KOPT-K1 (cell line): ENCODE measurements around the gene FOXC2.
A peak's percentile ranks its signal among the peaks of the same experiment; 100 is the strongest.

Experiments used
- H3K27ac ChIP-seq: fragments of 200-600 bp; sonication (generic); 2 replicates; pipeline ENCODE4 v1.5.1; 2016; ENCODE audit warnings: antibody characterized with exemption, mild to moderate bottlenecking, low read depth, low read length; ENCODE audit not compliant: poor library complexity, severe bottlenecking
- H3K36me3 ChIP-seq: fragments of 200-600 bp; sonication (generic); 2 replicates; pipeline ENCODE4 v1.5.1; 2017; ENCODE audit warnings: antibody characterized with exemption, mild to moderate bottlenecking, low read length, moderate library complexity; ENCODE audit not compliant: insufficient read depth
- H3K9me3 ChIP-seq: fragments of 200-600 bp; sonication (generic); 2 replicates; pipeline ENCODE4 v1.5.1; 2017; ENCODE audit warnings: antibody characterized with exemption, low read length, mild to moderate bottlenecking; ENCODE audit not compliant: insufficient read depth, poor library complexity, severe bottlenecking

The FOXC2 gene

DNA sequence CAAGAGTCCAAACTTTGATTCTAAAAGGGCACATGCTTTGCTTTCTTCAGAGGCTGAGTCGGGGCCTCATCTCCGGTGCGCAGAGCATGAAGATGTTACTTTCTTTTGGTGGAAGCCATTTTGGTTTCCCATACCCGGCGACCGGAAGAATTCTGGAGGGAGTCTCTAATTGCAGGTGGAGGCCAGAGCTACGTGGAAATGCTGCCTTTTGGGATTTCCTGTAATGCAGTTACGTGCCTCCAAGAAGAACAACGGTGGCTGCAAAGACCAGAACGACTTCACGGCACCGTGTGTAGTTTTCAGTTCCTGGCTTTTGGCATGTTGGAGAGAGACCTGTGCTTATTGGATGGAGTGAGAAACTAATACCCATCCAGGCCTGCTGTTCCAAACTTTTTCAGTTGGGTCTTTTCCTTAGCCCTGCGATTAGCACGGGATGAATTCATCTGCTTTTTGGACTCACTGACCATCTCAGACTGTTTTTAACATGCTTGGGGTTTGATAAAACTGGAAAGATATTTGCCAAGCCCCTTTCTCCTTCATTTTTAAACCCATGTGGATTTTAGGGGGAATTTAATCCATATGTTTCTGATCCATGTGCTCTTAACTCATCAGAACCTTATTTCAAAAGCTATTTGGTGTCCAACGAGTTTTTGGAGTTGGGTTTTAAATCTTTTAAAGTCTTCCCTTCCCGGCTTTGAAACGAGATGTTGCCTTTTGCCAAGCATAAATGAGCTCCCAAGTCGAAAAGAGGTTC lies 30.7 kb downstream of the FOXC2 start:
- Histone ChIP-seq H3K9me3 (no peaks in the 10 kb centered on the region), H3K27ac (no peak overlapping the region)

GRCh38 chr16:86597880-86598606 lies 31.4 kb downstream of the FOXC2 start:
- no peaks in the 10 kb centered on the region for H3K9me3 ChIP-seq
- no peak overlapping the region for H3K27ac ChIP-seq
- no peaks in the 10 kb centered on the region for H3K36me3 ChIP-seq

More for the DNA sequence above, 30.7 kb downstream of the FOXC2 start:
- H3K36me3 ChIP-seq, result no peaks in the 10 kb centered on the region

DNA sequence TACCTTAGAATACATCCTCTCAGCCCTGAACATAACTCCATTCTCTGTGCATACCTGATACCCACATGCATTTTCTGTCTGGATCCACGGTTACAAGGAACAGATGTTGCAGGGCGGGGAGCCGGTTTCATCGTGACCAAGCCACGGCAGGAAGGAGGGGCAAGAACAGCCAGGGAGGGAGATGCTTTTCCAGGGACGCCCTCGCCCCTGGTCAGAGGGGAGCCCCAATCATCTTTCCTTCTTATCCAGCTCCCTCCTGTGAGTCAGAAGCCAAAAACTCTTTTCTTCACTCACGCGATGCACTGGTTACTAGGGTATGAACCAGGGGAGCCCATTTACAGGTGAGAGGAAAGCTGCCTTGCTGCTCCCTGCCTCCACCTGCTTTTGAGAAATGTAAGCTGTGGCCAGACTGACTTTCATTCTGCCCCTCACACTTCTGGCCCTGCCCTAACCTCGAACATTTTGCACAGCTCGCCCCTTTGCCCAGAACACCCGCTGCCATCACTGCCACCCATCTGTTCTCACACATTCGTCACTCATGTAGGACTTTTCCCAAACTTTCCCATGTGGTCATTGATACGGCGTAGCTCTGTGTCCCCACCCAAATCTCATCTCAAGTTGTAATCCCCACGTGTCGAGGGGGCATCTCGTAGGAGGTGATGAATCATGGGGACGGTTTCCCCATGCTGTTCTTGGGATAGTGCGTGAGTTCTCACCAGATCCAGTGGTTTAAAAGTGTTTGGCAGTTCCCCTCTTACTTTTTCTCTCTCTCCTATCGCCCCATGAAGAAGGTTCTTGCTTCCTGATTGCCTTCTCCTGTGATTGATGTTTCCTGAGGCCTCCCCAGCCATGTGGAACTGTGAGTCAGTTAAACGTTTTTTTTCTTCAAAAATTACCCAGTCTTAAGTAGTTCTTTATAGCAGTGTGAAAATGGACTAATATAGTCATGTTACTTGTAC lies 32.3 kb downstream of the FOXC2 start:
- no peak overlapping the region for H3K27ac ChIP-seq

GRCh38 chr16:86601356-86601755 lies 34.7 kb downstream of the FOXC2 start:
- Histone ChIP-seq H3K9me3 (no peaks in the 10 kb centered on the region), H3K36me3 (no peaks in the 10 kb centered on the region), H3K27ac (no peak overlapping the region)

More for the DNA sequence above, 32.3 kb downstream of the FOXC2 start:
- H3K36me3 ChIP-seq, result no peaks in the 10 kb centered on the region
- H3K9me3 ChIP-seq, result no peaks in the 10 kb centered on the region

GRCh38 chr16:86602521-86602920 lies 35.9 kb downstream of the FOXC2 start:
- H3K36me3 ChIP-seq, result no peaks in the 10 kb centered on the region
- H3K27ac ChIP-seq, result no peak overlapping the region
- no peaks in the 10 kb centered on the region for H3K9me3 ChIP-seq

DNA sequence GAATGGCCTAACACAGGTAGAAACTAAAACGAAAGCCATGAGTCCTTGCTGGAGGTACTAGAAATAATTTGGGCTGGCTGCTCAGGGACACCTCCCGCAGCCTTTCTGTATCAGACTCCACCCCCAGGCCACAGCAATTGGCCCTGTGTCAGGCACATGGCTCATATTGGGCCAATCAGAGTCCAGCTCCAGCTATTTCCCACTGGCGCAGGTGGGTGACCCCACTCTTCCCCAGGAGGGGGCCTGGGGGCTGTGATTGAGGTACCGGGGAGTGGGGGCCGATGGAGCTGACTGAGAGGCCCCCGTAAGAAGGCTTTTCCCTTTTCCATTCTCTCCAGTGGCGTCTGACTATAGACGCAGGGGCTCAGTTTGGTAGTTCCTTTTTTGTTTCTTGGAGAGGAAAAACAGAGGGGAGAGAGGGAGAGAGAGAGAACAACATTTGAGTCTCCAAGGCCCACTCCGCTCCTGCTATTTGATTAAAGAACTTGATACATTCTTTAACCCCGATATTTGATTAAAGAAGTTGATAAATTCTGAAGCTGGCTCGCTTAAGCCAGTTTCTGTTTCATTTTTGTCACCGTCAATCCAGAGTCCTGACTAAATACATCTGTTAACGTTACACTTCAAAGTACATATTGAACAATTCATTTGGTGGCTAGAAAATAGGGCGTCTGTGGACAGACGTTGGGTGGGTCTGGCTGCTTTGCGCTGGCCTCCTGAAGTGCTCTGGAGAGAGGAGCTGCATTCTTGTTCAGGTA lies 38.0 kb downstream of the FOXC2 start:
- Histone ChIP-seq H3K27ac (peak overlapping the region; percentile 38), H3K9me3 (no peaks in the 10 kb centered on the region), H3K36me3 (no peaks in the 10 kb centered on the region)

- H3K9me3 ChIP-seq, result no peaks in the 10 kb centered on the region
- no peak overlapping the region for H3K27ac ChIP-seq
- no peaks in the 10 kb centered on the region for H3K36me3 ChIP-seq
These were observed 39.3 kb downstream of the FOXC2 start for GRCh38 chr16:86605950-86606349.

DNA sequence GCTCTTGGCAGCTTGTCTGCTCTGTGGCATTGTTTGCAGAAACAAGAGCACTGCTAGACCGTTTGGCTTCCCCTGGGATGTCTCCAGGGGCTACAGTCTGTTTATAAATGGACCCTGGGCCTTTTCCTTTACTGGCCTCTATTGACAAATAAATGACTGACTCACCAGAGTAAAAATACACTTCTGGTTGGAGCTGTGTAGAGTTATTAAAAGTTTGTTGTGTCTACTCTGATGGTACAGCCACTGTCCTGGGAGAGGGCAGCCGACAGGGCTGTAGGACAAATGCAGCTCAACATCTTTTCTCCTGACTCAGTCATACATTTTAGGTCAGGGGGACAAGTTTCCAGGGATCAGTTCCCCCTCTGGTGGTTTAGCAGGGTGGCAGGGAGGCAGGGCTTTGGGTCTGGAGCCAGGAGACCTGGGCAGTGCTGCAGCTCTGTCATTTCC lies 41.7 kb downstream of the FOXC2 start:
- H3K36me3 ChIP-seq, result no peaks in the 10 kb centered on the region
- no peaks in the 10 kb centered on the region for H3K9me3 ChIP-seq
- H3K27ac ChIP-seq, result no peak overlapping the region

DNA sequence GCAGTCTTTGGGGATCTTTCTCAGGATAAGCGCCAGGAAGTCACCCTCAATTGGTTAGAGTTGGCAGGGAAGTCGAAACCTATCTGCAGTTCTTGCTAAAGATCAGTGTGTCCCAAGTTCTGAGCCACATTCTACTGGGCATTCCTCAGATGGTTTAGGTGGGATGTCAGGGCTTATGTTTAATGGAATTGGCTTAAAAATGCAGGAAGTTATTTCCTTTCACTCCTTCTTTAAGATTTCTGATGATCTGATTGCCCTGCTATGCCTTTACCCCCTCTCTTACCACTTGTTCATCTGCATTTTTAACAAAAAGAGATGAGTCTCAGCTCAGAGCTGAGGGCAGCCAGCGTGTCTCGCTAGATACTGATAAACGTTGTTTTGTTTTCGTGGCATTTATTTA lies 42.5 kb downstream of the FOXC2 start:
- no peaks in the 10 kb centered on the region for H3K36me3 ChIP-seq
- H3K27ac ChIP-seq, result no peak overlapping the region
- H3K9me3 ChIP-seq, result no peaks in the 10 kb centered on the region

- no peaks in the 10 kb centered on the region for H3K9me3 ChIP-seq
- no peak overlapping the region for H3K27ac ChIP-seq
- no peaks in the 10 kb centered on the region for H3K36me3 ChIP-seq
These were observed 43.0 kb downstream of the FOXC2 start for GRCh38 chr16:86609661-86610060.

DNA sequence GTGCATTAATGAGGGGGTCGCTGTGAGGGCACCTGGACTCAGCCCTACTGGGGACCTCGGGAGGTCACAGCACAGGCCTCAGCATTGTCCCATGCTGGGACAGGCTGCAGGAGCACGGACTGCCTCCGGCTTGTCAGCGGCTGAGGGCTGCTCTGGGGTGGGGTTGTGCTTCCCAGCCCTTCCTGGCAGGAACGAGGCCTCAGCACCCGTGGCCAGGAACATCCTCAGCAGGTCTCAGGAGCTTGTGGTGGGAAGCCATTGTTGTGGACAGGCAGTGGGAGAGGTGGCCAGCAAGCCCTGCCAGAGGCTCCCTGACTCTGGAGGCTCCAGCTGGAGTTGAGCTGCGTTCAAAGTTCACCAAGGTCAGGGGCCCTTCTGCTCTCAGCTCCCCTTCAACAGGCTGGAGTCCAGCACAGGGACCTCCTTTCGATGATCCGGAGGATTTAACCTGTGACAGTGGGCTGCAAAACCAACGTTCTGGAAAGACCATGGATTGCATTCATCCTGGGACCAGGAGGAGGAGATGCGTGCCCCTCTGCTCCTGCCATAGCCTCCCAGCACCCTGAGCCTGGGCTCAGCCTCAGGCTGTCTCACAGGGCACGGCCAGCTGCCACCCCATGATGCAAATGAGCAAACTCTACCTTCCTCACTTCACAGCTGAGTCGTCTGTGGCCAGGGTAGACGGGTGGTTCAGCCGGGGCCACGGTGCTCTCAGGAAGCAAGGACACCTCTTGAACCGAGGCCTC lies 44.3 kb downstream of the FOXC2 start:
- H3K36me3 ChIP-seq, result no peaks in the 10 kb centered on the region
- no peaks in the 10 kb centered on the region for H3K9me3 ChIP-seq
- no peak overlapping the region for H3K27ac ChIP-seq

- H3K9me3 ChIP-seq, result no peaks in the 10 kb centered on the region
- no peak overlapping the region for H3K27ac ChIP-seq
- no peaks in the 10 kb centered on the region for H3K36me3 ChIP-seq
These were observed 44.9 kb downstream of the FOXC2 start for GRCh38 chr16:86611525-86611855.

GRCh38 chr16:86611941-86612340 lies 45.3 kb downstream of the FOXC2 start:
- Histone ChIP-seq H3K36me3 (no peaks in the 10 kb centered on the region), H3K27ac (no peak overlapping the region), H3K9me3 (no peaks in the 10 kb centered on the region)

DNA sequence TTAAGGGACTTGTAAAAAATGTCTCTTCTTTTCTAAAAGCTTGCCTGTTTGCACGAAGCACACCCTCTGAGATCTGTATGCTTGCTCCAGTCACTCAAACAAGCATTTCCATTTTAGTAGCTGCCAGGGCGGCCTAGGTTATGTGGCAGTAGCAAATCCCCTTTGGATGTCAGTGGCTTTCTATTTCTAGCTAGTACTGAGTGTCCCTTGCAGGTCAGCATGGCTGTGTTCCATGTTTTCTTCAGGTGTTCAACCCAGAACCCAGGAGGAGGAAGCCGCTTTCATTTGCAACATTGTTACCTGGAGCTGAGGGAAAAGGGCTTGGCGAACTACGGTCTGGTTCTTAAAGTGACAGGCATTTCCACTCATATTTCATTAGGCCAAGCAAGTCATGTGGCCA lies 48.1 kb downstream of the FOXC2 start:
- Histone ChIP-seq H3K9me3 (no peaks in the 10 kb centered on the region), H3K27ac (no peak overlapping the region), H3K36me3 (no peaks in the 10 kb centered on the region)
